Activated T-cell treated with anti-CD3 and anti-CD28 coated beads, Interleukin-2, amount 50 U/mL, for 48 hours (primary cell): ENCODE results near the gene RIN1.
"Not testable (repeated sequence)": the region's sequence is repeated elsewhere in the genome, so short reads cannot be mapped to it uniquely, and the experiment has no call there.

ENCODE experiments used
- DNase-seq, 2 experiments: peaks; one replicate each; pipeline ENCODE4 v3.0.0-alpha.2; 2020

RIN1 gene

DNA sequence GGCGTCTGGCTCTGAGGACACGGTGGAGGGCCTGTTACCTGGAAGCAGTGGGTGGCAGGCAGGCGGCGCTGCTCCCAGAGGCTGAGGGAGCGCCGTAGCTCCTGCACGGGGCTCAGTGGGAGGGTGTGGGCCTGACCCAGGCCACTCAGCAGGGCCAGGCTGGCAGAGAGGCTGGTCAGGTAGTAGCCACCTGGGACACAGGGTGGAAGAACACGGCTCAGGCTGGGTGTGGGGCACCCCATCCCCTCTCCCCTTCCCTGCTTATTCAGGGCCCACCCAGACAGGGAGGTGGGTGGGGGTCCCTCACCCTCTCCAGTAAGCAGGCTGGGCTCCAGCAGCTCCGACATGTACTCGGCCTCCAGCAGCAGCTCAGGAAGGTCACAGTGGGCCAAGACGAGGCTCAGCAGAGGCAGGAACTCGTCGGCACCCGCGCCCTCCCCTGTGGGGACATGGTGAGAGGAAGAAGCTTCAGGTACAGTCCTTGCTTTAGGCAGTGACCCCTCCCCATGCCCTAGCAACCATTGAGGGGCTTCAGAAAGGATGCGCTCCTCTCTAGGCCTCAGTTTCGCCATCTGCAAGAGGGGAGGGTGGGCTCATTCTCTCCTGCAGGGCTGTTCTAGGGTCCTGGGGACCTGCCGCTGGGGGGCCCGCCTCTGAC, 2.9 kb downstream of the RIN1 start:
- DNase-seq: no peak

- no peak for DNase-seq
Measured at GRCh38 chr11:66332371-66333219, 3.6 kb downstream of the RIN1 start.

DNA sequence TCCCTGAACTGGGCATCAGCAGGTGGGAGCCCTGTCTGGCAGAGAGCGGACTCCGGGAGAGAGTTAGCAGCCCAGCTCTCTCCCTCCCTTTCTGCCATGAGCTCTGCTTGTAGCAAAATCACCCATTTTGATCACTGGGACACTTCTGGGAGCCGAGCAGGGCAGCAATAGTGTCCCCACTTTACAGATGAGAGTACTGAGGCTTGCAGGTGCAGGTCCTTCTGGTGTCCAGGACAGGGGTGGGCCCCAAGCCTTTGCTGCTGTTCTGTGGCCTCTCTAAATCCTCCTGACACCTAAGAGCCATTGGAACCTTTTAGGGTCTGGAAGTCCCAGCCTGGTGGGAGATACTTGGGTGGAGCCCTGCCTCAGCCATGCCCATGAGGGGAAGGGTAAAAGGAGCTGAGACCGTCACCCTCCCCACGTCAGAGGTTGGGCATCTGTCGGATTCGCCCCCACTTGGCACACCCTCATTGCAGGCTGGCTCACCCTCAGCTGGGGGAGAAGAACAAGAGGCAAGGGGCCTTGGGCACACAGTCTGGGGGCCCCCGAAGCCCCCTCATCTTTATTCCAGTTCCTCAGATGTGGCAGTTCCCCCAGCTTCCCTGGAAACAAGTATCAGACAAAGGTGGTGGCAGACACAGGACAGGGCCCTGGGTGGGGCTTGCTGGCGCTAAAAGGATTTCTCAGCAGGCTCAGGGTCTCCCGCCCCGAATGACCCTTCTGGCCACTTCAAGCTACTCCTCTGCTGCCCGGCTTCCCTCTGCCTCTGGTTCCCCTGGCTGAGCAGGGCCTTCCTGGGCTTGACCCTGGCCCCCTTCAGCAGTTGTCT, 4.5 kb downstream of the RIN1 start:
- DNase-seq: no peak

GRCh38 chr11:66330931-66331330, 5.3 kb downstream of the RIN1 start:
- no peak for DNase-seq

DNA sequence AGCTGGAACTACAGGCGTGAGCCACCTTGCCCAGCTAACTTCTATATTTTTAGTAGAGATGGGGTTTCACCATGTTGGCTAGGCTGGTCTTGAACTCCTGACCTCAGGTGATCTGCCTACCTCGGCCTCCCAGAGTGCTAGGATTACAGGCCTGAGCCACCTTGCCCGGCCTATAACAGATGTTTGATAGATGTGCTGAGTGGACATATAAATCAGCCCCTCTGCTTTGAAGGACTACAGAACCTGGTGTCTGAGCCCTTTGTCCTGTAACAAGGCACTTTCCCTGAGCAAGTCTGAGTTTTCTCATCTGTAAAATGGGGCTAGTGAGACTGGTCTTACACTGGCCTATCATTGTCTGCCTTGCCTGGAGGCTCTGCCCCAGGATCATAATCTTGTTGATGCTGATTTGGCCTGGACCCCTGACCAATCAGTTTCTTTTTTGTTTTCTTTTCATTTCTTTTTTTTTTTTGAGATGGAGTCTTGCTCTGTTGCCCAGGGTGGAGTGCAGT, 7.0 kb downstream of the RIN1 start:
- DNase-seq: peak in 1 of 2 experiments; percentile 16

DNA sequence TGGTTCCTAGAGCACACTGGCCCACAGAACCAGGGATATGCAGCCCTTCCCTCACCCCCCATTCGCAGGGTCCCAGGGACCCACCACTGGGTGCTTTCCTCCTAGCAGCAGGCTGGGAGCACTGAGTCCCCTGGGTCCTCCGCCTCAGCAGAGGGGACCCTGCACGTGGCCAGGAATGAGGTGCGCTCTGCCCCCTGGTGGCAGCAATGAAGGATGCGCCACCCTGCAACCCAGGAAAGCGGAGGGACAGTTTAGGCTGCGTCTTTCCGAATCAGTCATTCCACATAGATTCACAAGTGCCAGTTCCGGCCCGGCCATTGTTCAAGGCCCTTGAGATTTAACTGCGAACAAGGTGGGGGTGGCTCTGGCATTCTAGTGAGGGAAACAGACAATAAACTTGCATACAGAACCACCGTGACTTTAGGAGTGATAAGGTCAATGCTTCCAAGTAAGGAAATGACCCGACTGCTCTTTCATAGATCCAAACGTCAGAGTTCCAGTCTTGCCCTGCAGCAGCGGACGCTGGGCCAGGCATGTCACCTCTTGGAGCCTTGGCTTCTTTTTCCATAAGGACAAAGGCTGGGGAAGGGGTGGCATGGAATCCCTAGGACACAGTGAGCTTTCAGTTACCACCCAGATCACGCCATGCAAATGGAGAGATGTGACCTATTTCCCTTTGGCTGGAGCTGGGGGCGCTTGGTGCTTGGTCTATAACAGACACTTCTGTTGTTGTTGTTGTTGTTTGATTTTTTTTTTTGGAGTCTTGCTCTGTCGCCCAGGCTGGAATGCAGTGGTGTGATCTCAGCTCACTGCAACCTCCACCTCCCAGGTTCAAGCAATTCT, 7.7 kb downstream of the RIN1 start:
- peak; percentile 90 to 93 for DNase-seq

DNA sequence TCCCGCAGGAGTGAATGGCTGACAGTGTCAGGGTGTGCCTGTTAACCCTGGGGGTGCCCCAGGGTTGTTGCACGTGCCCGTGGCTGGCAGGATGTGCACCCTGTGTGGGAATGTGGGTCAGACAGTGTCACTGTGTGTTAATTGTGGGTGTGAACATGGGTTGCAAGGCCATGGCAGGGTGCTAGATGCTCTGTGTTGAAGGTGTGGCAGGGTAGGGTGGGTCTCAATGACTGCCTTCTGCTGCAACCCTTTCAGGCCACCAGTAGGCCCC, 8.3 kb downstream of the RIN1 start:
- peak in 1 of 2 experiments; percentile 53 for DNase-seq

DNA sequence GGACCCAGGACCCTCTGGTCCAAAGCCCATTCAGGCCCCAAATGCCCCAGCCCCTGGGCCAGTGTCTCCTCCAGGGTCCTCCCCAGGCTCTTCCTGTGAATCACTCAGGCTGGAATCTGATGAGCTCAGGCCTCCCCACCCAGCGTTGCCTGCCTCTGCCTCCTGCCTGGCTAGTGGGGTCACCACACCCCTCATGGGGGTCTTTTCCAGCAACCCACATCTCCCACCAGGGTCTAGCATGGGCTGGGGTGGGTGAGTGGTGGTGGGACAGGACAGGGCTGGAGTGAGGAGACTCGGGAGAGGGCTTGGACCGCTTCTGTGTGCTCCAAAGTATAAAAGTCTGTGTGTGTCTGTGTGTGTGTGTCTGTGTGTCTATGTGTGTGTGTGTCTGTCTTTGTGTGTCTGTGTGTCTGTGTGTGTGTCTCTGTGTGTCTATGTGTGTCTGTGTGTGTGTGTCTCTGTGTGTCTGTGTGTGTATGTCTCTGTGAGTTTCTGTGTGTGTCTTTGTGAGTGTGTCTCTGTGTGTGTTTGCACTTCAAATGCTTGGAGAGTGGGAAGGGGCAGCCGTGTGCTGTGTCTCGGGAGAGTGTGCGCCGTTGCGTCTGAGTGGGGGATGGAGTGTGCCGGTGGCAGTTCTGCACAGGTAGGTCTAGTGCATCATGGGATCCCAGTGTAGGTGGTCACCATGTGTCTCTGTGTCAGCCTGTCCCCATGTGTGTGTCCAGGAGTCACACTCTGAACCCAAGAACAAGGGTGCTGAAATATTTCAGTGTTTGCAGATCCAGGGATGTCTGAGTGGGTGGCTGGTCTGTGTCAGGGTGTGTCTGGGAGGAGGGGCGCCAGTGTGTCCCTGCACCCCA, 8.8 kb downstream of the RIN1 start:
- no peak for DNase-seq

- peak in 1 of 2 experiments; percentile 55 for DNase-seq
Measured at GRCh38 chr11:66326261-66327111, 9.7 kb downstream of the RIN1 start.

- DNase-seq: no peak
Measured at GRCh38 chr11:66325263-66325671, 11.0 kb downstream of the RIN1 start.

- no peak for DNase-seq
Measured at GRCh38 chr11:66324664-66325063, 11.6 kb downstream of the RIN1 start.

- no peak for DNase-seq
Measured at GRCh38 chr11:66323684-66324083, 12.6 kb downstream of the RIN1 start.

DNA sequence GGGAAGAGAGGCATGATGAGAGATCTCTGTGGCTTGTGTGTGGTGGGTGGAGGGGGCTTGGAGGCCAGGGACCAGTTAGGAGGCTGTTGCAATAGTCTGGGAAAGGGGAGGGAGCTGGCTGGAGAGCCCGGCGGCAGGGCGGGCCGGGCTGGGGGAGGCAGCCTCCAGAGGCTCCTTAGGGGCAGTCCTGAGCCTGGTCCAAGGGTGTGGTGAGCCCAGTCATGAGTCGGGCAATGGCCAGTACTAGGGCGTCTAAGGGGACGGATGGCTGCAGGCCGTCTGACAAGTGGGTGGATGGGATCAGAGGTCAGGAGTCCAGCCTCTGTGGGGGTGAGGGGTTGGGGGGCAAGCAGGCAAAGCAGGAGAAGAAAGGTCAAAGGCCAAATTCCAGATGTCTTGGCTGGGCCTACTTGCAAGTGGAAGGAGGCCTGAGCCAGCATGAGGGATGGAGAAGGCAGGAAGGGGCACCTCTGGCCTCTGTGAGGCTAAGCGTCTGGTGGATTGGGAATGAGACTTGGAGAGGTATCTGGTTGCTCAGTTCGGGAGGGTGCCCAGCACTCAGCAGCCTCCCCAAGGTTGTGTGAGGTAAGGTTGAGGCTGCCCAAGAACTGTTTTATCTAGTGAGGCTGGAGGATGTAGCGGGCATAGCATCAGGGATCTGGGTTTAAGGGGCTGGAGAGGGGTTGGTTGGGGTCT, 13.4 kb downstream of the RIN1 start:
- no peak for DNase-seq

- DNase-seq: no peak
Measured at GRCh38 chr11:66321606-66322005, 14.6 kb downstream of the RIN1 start.

DNA sequence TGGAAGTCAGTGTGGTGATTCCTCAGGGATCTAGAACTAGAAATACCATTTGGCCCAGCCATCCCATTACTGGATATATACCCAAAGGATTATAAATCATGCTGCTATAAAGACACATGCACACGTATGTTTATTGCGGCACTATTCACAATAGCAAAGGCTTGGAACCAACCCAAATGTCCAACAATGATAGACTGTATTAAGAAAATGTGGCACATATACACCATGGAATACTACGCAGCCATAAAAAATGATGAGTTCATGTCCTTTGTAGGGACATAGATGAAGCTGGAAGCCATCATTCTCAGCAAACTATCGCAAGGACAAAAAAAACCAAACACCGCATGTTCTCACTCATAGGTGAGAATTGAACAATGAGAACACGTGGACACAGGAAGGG, 15.5 kb downstream of the RIN1 start:
- not testable (repeated sequence) for DNase-seq

GRCh38 chr11:66320289-66320688, 15.9 kb downstream of the RIN1 start:
- not testable (repeated sequence) for DNase-seq

- DNase-seq: no peak
Measured at GRCh38 chr11:66318600-66318970, 17.6 kb downstream of the RIN1 start.

DNA sequence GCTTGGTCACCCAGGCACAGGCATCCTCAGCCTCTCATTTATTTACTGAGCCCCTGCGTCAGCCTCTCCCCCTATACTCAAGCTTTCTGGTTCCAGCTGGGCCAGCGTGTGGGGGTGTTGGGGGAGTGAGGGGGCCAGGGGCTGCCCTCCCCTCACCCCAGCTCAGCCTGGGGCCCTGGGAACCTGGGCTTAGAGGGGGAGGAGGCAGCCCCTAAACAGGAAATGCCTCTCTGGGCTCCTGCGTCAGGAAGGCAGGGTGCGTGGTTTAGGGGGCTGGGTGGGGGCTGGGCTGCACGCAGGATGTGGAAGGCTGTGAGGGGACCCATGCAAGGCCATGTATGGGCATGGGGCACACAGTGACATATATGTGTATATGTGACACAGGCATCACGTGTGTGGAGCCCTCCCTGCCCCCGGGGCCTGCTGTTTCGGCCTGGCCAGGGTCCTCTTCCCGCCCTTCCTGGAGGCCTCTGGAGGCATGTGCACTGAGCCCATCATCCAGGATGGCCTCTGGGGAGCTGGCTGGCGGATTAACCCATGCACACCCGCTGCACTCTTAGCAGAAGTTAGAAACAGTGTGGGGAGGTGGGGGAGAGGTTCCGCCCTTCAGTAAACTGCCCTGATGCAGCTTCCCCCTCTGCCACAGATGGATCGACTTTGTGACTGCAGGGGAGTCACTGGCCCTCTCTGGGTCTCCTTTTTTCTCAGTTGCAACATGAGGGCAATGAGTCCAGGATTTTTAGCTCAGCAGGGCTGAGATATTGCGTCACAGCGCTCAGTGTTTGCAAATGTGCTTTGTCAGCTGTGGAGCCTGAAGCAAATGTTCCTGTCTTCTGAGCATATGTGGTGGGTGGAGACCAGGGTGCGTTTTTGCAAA, 18.3 kb downstream of the RIN1 start:
- DNase-seq: peak; percentile 62 to 64

DNA sequence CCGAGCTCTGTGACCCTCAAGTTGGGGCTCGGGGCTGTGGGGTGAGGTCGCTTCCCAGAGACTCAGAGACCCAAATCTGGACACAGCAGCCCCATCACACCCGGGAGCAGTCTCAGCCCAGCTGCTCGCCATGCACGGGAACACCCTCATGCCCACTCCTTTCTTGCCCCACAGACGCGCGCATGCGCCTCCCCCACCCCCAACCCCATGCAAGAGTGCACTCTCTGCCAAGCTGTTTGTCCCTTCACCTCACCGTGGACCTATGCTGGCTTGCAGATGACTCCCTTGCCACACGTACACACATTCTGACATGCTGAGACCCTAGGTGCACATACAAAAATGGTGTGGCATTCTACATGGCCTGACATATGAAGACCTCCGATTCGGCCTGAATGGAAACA, 18.9 kb downstream of the RIN1 start:
- peak; percentile 63 to 69 for DNase-seq
